ENCODE measurements around the gene GUCA1A. TPM values are rescaled to one million over a fixed set of nuclear protein-coding genes. Genes with fewer than 3 reads are reported as not detected.
"Not testable (repeated sequence)": the region's sequence is repeated elsewhere in the genome, so short reads cannot be mapped to it uniquely, and the experiment has no call there.

The GUCA1A gene
- total and polyA plus RNA-seq, 4 donors: 0.02 to 0.04 TPM; not detected in 2

GRCh38 chr6:42204768-42205282 lies 31.7 kb downstream of the GUCA1A start:
- no peak for ATAC-seq (ENCODE audit: insufficient read depth, low FRiP score)
- H3K36me3 ChIP-seq (ENCODE audit: control insufficient read depth in 4 of 4, insufficient read depth in 4 of 4, low read length in 4 of 4): peaks cover 10 to 29% (median 15%) of the 10 kb centered on the region in 4 donors
- 96 to 97% methylated on average over 4 of the region's 4 CpGs for WGBS, 2 donors

GRCh38 chr6:42207559-42207958 lies 34.4 kb downstream of the GUCA1A start:
- H3K36me3 ChIP-seq (ENCODE audit: control insufficient read depth in 4 of 4, insufficient read depth in 4 of 4, low read length in 4 of 4): peaks cover 15 to 41% (median 21%) of the 10 kb centered on the region in 4 donors
- ATAC-seq (ENCODE audit: insufficient read depth, low FRiP score); H3K27ac ChIP-seq (ENCODE audit: low read depth in 1 of 2, low read length in 1 of 2); DNase-seq; H3K9ac ChIP-seq (ENCODE audit: insufficient read depth in 1 of 2, low read length in 2 of 2); H3K9me3 ChIP-seq (ENCODE audit: control insufficient read depth in 4 of 4, insufficient read depth in 3 of 4, low read length in 3 of 4); H3K27me3 ChIP-seq (ENCODE audit: control insufficient read depth in 3 of 3, insufficient read depth in 3 of 3, low read length in 2 of 3); H3K4me1 ChIP-seq (ENCODE audit: control insufficient read depth in 5 of 5, insufficient read depth in 5 of 5, low read length in 5 of 5); H3K4me3 ChIP-seq: not testable (repeated sequence)
- WGBS, 2 donors: 91 to 93% methylated on average over 2 of the region's 2 CpGs

More at GRCh38 chr6:42204768-42205282, 31.7 kb downstream of the GUCA1A start:
- no peak for DNase-seq
- Histone ChIP-seq H3K27ac (ENCODE audit: low read depth in 1 of 2, low read length in 1 of 2) (no peak overlapping the region), H3K4me1 (ENCODE audit: control insufficient read depth in 5 of 5, insufficient read depth in 5 of 5, low read length in 5 of 5) (no peaks in the 10 kb centered on the region), H3K9me3 (ENCODE audit: control insufficient read depth in 4 of 4, insufficient read depth in 3 of 4, low read length in 3 of 4) (no peaks in the 10 kb centered on the region), H3K4me3 (no peak overlapping the region), H3K27me3 (ENCODE audit: control insufficient read depth in 3 of 3, insufficient read depth in 3 of 3, low read length in 2 of 3) (no peaks in the 10 kb centered on the region), H3K9ac (ENCODE audit: insufficient read depth in 1 of 2, low read length in 2 of 2) (no peak overlapping the region)
- TF ChIP-seq CTCF (IDR thresholded peaks at IDR 0.05; ENCODE audit: control extremely low read depth, extremely low read depth): no peak

- no peaks in the 10 kb centered on the region for H3K9me3 ChIP-seq (ENCODE audit: control insufficient read depth in 4 of 4, insufficient read depth in 3 of 4, low read length in 3 of 4)
- H3K27me3 ChIP-seq (ENCODE audit: control insufficient read depth in 3 of 3, insufficient read depth in 3 of 3, low read length in 2 of 3): no peaks in the 10 kb centered on the region
- H3K27ac ChIP-seq (ENCODE audit: low read depth in 1 of 2, low read length in 1 of 2): peak overlapping the region in 1 of 2 donors; percentile 21
- no peak for ATAC-seq (ENCODE audit: insufficient read depth, low FRiP score)
- no peak for TF ChIP-seq CTCF (IDR thresholded peaks at IDR 0.05; ENCODE audit: control extremely low read depth, extremely low read depth)
- H3K4me1 ChIP-seq (ENCODE audit: control insufficient read depth in 5 of 5, insufficient read depth in 5 of 5, low read length in 5 of 5): no peaks in the 10 kb centered on the region
- no CpG with 5 or more reads among the region's 1 CpG for WGBS, 2 donors
- DNase-seq: no peak
- no peak overlapping the region for H3K9ac ChIP-seq (ENCODE audit: insufficient read depth in 1 of 2, low read length in 2 of 2)
- H3K36me3 ChIP-seq (ENCODE audit: control insufficient read depth in 4 of 4, insufficient read depth in 4 of 4, low read length in 4 of 4): peaks cover 19 to 38% (median 24%) of the 10 kb centered on the region in 4 donors
- no peak overlapping the region for H3K4me3 ChIP-seq
Measured at GRCh38 chr6:42210551-42210950, 37.4 kb downstream of the GUCA1A start.

GRCh38 chr6:42211726-42212125 lies 38.6 kb downstream of the GUCA1A start:
- TF ChIP-seq CTCF (IDR thresholded peaks at IDR 0.05; ENCODE audit: control extremely low read depth, extremely low read depth): no peak
- H3K4me3 ChIP-seq: no peak overlapping the region
- ATAC-seq (ENCODE audit: insufficient read depth, low FRiP score): no peak

More at GRCh38 chr6:42211726-42212125, 38.6 kb downstream of the GUCA1A start:
- 94 to 95% methylated on average over 6 of the region's 6 CpGs for WGBS, 2 donors
- Histone ChIP-seq H3K36me3 (ENCODE audit: control insufficient read depth in 4 of 4, insufficient read depth in 4 of 4, low read length in 4 of 4) (peaks cover 19 to 32% (median 24%) of the 10 kb centered on the region in 4 donors), H3K9me3 (ENCODE audit: control insufficient read depth in 4 of 4, insufficient read depth in 3 of 4, low read length in 3 of 4) (no peaks in the 10 kb centered on the region), H3K27me3 (ENCODE audit: control insufficient read depth in 3 of 3, insufficient read depth in 3 of 3, low read length in 2 of 3) (no peaks in the 10 kb centered on the region), H3K4me1 (ENCODE audit: control insufficient read depth in 5 of 5, insufficient read depth in 5 of 5, low read length in 5 of 5) (peaks cover 0 to 7% (median 0%) of the 10 kb centered on the region in 5 donors), H3K27ac (ENCODE audit: low read depth in 1 of 2, low read length in 1 of 2) (no peak overlapping the region), H3K9ac (ENCODE audit: insufficient read depth in 1 of 2, low read length in 2 of 2) (no peak overlapping the region)
- no peak for DNase-seq

All from lung (tissue), 12 donors.